HepG2 (cell line): ENCODE results near the gene RTN1. TPM values are rescaled to one million over a fixed set of nuclear protein-coding genes. Genes with fewer than 3 reads are reported as not detected.

Experiments used
- ATAC-seq: fragments of 200-7000 bp; cut with Tn5 transposase; 3 replicates; pipeline ENCODE4 v1.9.1; 2020; ENCODE audit warnings: mild to moderate bottlenecking, moderate library complexity
- BruUV-seq: library from RNA; stranded (reverse); fragments of 400-500 nt; replicated peaks from 2 replicates; lab custom pipeline; 2021; lab: Mats Ljungman, UMichigan
- CTCF ChIA-PET: fragments of 300-600 bp; formaldehyde crosslinking; extraction: SDS; loops from one replicate; lab custom pipeline; 2021; ENCODE audit warnings: low total read pairs, inconsistent platforms, low intra/inter-chr PET ratio; lab: Yijun Ruan, JAX
- POLR2A ChIA-PET: fragments of 350-600 bp; sonication (Branson Sonifier 250); formaldehyde crosslinking; loops from one replicate; lab custom pipeline; 2020; ENCODE audit warnings: antibody characterized with exemption, inconsistent platforms; lab: Yijun Ruan, JAX
- DNase-seq: peaks from one replicate; pipeline ENCODE4 v3.0.0-alpha.2; 2015; ENCODE audit warnings: low spot score
- FAIRE-seq: peaks from 3 replicates; lab custom pipeline; 2011; peaks lifted over from hg19 to GRCh38; lab: Jason Lieb, UNC
- H2AFZ ChIP-seq: one replicate; pipeline ENCODE4 v1.6.1; 2011; ENCODE audit warnings: low read length, inconsistent platforms
- H3K27ac ChIP-seq: fragments of 300-600 bp; 3 replicates; pipeline ENCODE4 v1.8.0; 2011; ENCODE audit warnings: mixed run types, mild to moderate bottlenecking, mixed read lengths, low read length, inconsistent platforms; ENCODE audit not compliant: insufficient read depth; ENCODE audit errors: extremely low read length
- H3K27me3 ChIP-seq, 2 experiments: fragments of 200-600 bp in 1 of 2; 2 replicates in 1 of 2; 3 replicates in 1 of 2; pipeline versions ENCODE4 v1.6.0 to v1.8.0; 2011; ENCODE audit warnings: low read length in 2 of 2, mild to moderate bottlenecking in 2 of 2, moderate library complexity in 2 of 2, inconsistent platforms in 1 of 2; ENCODE audit not compliant: insufficient read depth in 2 of 2, control insufficient read depth in 1 of 2
- H3K36me3 ChIP-seq, 2 experiments: fragments of 200-600 bp in 1 of 2; replicated peaks in 1 of 2; 2 replicates in 1 of 2; 3 replicates in 1 of 2; pipeline versions ENCODE4 v1.5.1 to v1.8.0; 2011; ENCODE audit warnings: low read length in 2 of 2, inconsistent platforms in 1 of 2; ENCODE audit not compliant: insufficient read depth in 2 of 2, control insufficient read depth in 1 of 2
- H3K4me1 ChIP-seq: 2 replicates; pipeline ENCODE4 v1.5.1; 2012; ENCODE audit warnings: low read length, inconsistent platforms; ENCODE audit not compliant: insufficient read depth
- H3K4me2 ChIP-seq: 2 replicates; pipeline ENCODE4 v1.6.0; 2011; ENCODE audit warnings: low read depth, low read length, inconsistent platforms
- H3K4me3 ChIP-seq, 3 experiments: fragments of 200-600 bp in 1 of 3; sonication (generic), shearing (Covaris generic) in 1 of 3; replicated peaks in 1 of 3; 2 replicates each; pipeline ENCODE4 v1.5.1; 2011 to 2016; ENCODE audit warnings: low read length in 3 of 3, inconsistent platforms in 2 of 3, low read depth in 2 of 3, mild to moderate bottlenecking in 2 of 3, control low read depth in 1 of 3, mixed read lengths in 1 of 3; ENCODE audit not compliant: insufficient read depth in 1 of 3
- H3K79me2 ChIP-seq: one replicate; pipeline ENCODE4 v1.6.1; 2011; ENCODE audit warnings: low read length, inconsistent platforms; ENCODE audit not compliant: insufficient read depth
- H3K9ac ChIP-seq: 2 replicates; pipeline ENCODE4 v1.6.0; 2011; ENCODE audit warnings: mild to moderate bottlenecking, low read depth, low read length, inconsistent platforms; ENCODE audit not compliant: insufficient read depth
- H3K9me3 ChIP-seq: 2 replicates; pipeline ENCODE4 v1.5.1; 2012; ENCODE audit warnings: mild to moderate bottlenecking, low read length
- H4K20me1 ChIP-seq: 2 replicates; pipeline ENCODE4 v1.6.0; 2011; ENCODE audit warnings: inconsistent platforms, mild to moderate bottlenecking, low read length, moderate library complexity; ENCODE audit not compliant: insufficient read depth
- CREB1 ChIP-seq, 2 experiments: fragments of 450-650 bp in 1 of 2; IDR thresholded peaks; 2 replicates each; pipeline ENCODE4 v1.6.1; 2016 to 2017; ENCODE audit warnings: control low read depth in 1 of 2, mild to moderate bottlenecking in 1 of 2, missing compliant biosample characterization in 1 of 2, missing genetic modification characterization in 1 of 2
- HNF4G ChIP-seq, 2 experiments: sonication (generic) in 1 of 2; formaldehyde crosslinking in 1 of 2; IDR thresholded peaks; 2 replicates each; pipeline versions ENCODE4 v1.4.0 to v1.6.1; 2011 to 2020; ENCODE audit warnings: borderline replicate concordance in 2 of 2, low read depth in 2 of 2, mild to moderate bottlenecking in 2 of 2, low read length in 1 of 2, missing genetic modification reagents in 1 of 2, moderate library complexity in 1 of 2
- NCOR1 ChIP-seq: fragments of 200-600 bp; sonication (generic); IDR thresholded peaks from 2 replicates; pipeline ENCODE4 v1.7.0; 2017; ENCODE audit warnings: antibody characterized with exemption, low read length, borderline replicate concordance
- NR2F1 ChIP-seq, 2 experiments: fragments of 450-650 bp in 1 of 2; formaldehyde crosslinking in 1 of 2; IDR thresholded peaks; 2 replicates each; pipeline versions ENCODE4 v1.5.0 to v1.6.1; 2016 to 2020; ENCODE audit warnings: mild to moderate bottlenecking in 1 of 2, missing compliant biosample characterization in 1 of 2, missing genetic modification reagents in 1 of 2, moderate library complexity in 1 of 2
- RFX1 ChIP-seq: fragments of 450-650 bp; IDR thresholded peaks from 2 replicates; pipeline ENCODE4 v1.6.1; 2017
- RNF2 ChIP-seq: fragments of 450-650 bp; conservative IDR thresholded peaks from 2 replicates; pipeline ENCODE4 v1.6.1; 2016; ENCODE audit warnings: low read depth
- RXRB ChIP-seq: IDR thresholded peaks from 2 replicates; pipeline ENCODE4 v1.6.1; 2016; ENCODE audit warnings: borderline replicate concordance, missing genetic modification reagents, missing compliant biosample characterization
- SCMH1 ChIP-seq: sonication (generic); formaldehyde crosslinking; IDR thresholded peaks from 2 replicates; pipeline ENCODE4 v1.9.0; 2021; ENCODE audit warnings: missing genetic modification reagents, mild to moderate bottlenecking, borderline replicate concordance
- SKI ChIP-seq: fragments of 450-650 bp; IDR thresholded peaks from one replicate; pipeline ENCODE4 v1.6.1; 2018; ENCODE audit warnings: mild to moderate bottlenecking; ENCODE audit not compliant: partially characterized antibody
- TFE3 ChIP-seq: IDR thresholded peaks from 2 replicates; pipeline ENCODE4 v1.6.1; 2016
- ZNF160 ChIP-seq: sonication (generic); formaldehyde crosslinking; IDR thresholded peaks from 2 replicates; pipeline ENCODE4 v1.8.0; 2022; ENCODE audit warnings: mild to moderate bottlenecking, inconsistent platforms, missing genetic modification reagents
- ZNF33B ChIP-seq: sonication (generic); formaldehyde crosslinking; IDR thresholded peaks from 2 replicates; pipeline ENCODE4 v1.5.1; 2020; ENCODE audit warnings: mild to moderate bottlenecking, missing genetic modification reagents
- WGBS: methylation state at CpG from one replicate; pipeline ENCODE4 v1.1.6; 2017; ENCODE audit warnings: low lambda C conversion rate; 5-methylcytosine and 5-hydroxymethylcytosine counted together
- in situ Hi-C: cut with HindIII; loops from 2 replicates; pipeline ENCODE4 v1.10.0; 2017; ENCODE audit warnings: low pct_unique_long_range_greater_than_20kb; ENCODE audit not compliant: extremely low pct_ligation_motif_present
- intact Hi-C: fragments of 100-400 bp; cut with micrococcal nuclease; formaldehyde crosslinking; loops from one replicate; pipeline ENCODE4 v1.10.0; 2022; ENCODE audit not compliant: unreplicated experiment
- polyA plus RNA-seq, 8 experiments: library from polyadenylated mRNA; depleted of rRNA in 3 of 8; stranded (reverse) in 7 of 8; unstranded in 1 of 8; fragments of >200 nt; fragmentation: Illumina TruSeq in 4 of 8; extraction: Trizol in 4 of 8; gene quantifications; 2 replicates each; pipeline versions ENCODE4 v1.2.1 to v1.2.3, GENCODE V29; 2011 to 2016; ENCODE audit warnings: low read depth in 4 of 8, missing spikeins in 1 of 8, mixed read lengths in 1 of 8; ENCODE audit not compliant: insufficient read depth in 1 of 8
- total RNA-seq, 5 experiments: library from RNA; depleted of rRNA; stranded (reverse); fragments of >200 nt; fragmentation: Illumina TruSeq; extraction: Trizol; gene quantifications; 2 replicates each; pipeline ENCODE4 v1.2.3, GENCODE V29; 2016; ENCODE audit warnings: low read depth in 1 of 5
- TF ChIP-seq, protein P1 (sequence below): sonication (generic); formaldehyde crosslinking; IDR thresholded peaks from 2 replicates; pipeline ENCODE4 v1.5.1; 2020; ENCODE audit warnings: mild to moderate bottlenecking, missing genetic modification reagents, moderate library complexity

RTN1 gene
- total and polyA plus RNA-seq, 2 of the 13 experiments (the other 11 are each of a cell fraction or from before 2014, with no cell fraction given), result 0.04 to 0.18 TPM

DNA sequence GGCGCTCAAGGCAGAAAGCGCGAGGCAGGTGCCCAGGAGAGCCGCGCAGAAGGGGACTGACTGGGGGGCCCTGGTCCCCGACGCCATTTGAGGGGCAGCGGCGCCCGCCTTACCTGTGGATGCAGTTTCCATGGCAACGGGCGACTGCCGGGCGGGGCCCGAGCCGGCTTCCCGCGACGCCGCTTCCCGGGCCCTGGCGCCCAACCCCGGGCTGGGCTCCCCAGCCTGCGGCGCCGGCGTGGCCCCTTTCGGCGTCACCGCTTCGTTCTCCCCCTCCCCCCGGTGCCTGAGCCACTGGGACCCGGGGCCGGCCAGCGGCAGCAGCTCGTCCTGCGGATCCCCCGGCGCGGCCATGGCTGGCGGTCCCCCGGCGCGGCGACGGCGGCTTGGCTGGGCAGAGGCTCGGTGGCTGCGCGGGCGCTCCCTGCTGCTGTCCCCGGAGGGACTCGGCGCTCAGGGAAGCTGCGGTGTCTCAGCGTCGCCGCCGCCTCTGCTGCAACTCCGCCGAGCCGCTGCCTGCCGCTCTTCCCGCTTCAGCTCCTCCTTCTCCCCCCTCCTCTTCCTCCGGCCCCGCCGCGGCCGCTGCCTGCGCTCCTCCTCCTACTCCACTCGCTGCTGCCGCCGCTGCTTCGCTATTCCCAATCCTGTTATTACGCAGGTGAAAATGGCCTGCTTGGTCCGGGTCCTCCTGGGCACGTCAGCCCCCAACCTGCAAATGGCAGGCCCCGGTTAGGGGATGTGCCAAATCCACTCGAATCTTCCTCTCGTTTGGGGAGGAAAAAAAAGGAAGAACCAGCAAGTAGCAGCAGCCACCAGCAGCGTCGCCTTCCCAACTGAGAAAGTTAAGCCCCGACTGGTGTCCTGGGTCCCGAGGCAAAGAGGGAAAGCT, at the start of gene RTN1 (continued):
- 0 out of 2 replicates have a peak, but pooled peaks have one; percentile 70 for TF ChIP-seq SCMH1 (CRISPR knock-in tag)
- no peak for TF ChIP-seq TFE3 (CRISPR knock-in tag)
- TF ChIP-seq, protein P1, sequence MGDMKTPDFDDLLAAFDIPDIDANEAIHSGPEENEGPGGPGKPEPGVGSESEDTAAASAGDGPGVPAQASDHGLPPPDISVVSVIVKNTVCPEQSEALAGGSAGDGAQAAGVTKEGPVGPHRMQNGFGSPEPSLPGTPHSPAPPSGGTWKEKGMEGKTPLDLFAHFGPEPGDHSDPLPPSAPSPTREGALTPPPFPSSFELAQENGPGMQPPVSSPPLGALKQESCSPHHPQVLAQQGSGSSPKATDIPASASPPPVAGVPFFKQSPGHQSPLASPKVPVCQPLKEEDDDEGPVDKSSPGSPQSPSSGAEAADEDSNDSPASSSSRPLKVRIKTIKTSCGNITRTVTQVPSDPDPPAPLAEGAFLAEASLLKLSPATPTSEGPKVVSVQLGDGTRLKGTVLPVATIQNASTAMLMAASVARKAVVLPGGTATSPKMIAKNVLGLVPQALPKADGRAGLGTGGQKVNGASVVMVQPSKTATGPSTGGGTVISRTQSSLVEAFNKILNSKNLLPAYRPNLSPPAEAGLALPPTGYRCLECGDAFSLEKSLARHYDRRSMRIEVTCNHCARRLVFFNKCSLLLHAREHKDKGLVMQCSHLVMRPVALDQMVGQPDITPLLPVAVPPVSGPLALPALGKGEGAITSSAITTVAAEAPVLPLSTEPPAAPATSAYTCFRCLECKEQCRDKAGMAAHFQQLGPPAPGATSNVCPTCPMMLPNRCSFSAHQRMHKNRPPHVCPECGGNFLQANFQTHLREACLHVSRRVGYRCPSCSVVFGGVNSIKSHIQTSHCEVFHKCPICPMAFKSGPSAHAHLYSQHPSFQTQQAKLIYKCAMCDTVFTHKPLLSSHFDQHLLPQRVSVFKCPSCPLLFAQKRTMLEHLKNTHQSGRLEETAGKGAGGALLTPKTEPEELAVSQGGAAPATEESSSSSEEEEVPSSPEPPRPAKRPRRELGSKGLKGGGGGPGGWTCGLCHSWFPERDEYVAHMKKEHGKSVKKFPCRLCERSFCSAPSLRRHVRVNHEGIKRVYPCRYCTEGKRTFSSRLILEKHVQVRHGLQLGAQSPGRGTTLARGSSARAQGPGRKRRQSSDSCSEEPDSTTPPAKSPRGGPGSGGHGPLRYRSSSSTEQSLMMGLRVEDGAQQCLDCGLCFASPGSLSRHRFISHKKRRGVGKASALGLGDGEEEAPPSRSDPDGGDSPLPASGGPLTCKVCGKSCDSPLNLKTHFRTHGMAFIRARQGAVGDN (CRISPR knock-in tag), result peak; percentile 24; the same call in 1 of the 2 replicates
- TF ChIP-seq SKI, result no peak

DNA sequence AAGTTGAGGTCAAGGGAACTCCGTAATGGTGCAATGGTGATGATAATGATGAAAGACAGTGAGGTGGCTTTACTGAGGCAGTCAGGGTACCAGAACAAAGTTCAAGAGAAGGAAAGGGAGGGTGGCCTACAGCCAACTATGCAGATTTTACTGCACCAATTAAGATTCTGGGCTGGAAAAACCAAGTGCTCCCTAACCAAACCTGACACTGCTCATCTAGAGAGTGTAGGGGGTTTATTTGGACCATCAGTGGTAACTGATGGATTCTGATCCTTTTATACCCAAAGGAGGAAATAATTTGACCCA, 49.8 kb upstream of the RTN1 start:
- Histone ChIP-seq H3K79me2 (no peaks in the 10 kb centered on the region), H3K9me3 (no peaks in the 10 kb centered on the region), H3K36me3 (no peaks in the 10 kb centered on the region), H3K4me2 (peak overlapping the region; percentile 94), H3K27ac (peak overlapping the region; percentile 90), H3K9ac (peak overlapping the region; percentile 39; the same call in 1 of the 2 replicates), H3K4me1 (peaks cover 20% of the 10 kb centered on the region), H4K20me1 (no peaks in the 10 kb centered on the region), H2AFZ (no peak overlapping the region), H3K4me3 (peak overlapping the region; percentile 18 to 83 (median 34); a peak in 4 of 6 replicates), H3K27me3 (no peaks in the 10 kb centered on the region)
- POLR2A ChIA-PET, result interaction anchor here (1.0 to 1.2 kb wide), 2 partner anchors 329 to 436 kb away, joined by 5 read pairs; partner anchors contain the start of genes JKAMP, L3HYPDH and PPM1A
- intact Hi-C loops (no loop called here), in situ Hi-C loops (no loop called here)
- CTCF ChIA-PET, result no interaction called here
- no peak for FAIRE-seq
- 0% methylated on average over 1 of the region's 1 CpG for WGBS
- DNase-seq, result no peak
- ATAC-seq, result no peak; the same call in 2 of the 3 replicates
- no TSS peak for BruUV-seq
- no peak for TF ChIP-seq CREB1 (IDR thresholded peaks at IDR 0.05)
- TF ChIP-seq CREB1 (CRISPR knock-in tag; IDR thresholded peaks at IDR 0.05), result peak; percentile 42; the same call in 1 of the 2 replicates
- TF ChIP-seq RXRB (CRISPR knock-in tag), result 0 out of 2 replicates have a peak, but pooled peaks have one; percentile 20
- TF ChIP-seq ZNF160 (CRISPR knock-in tag), result 0 out of 2 replicates have a peak, but pooled peaks have one; percentile 39
- TF ChIP-seq RFX1, result no peak
- TF ChIP-seq HNF4G (IDR thresholded peaks at IDR 0.05; ENCODE audit: borderline replicate concordance, low read depth, low read length), result no peak
- 0 out of 2 replicates have a peak, but pooled peaks have one; percentile 10 for TF ChIP-seq HNF4G (CRISPR knock-in tag; IDR thresholded peaks at IDR 0.05; ENCODE audit: borderline replicate concordance, low read depth)
- peak; percentile 24 for TF ChIP-seq NCOR1
- TF ChIP-seq ZNF33B (CRISPR knock-in tag), result no peak
- 0 out of 4 replicates have a peak, but pooled peaks of 1 of the 2 experiments have one; percentile 1 for TF ChIP-seq NR2F1 (CRISPR knock-in tag; IDR thresholded peaks at IDR 0.05)
- TF ChIP-seq RNF2, result 0 out of 2 replicates have a peak, but pooled peaks have one; percentile 34
